A549 (cell line): ENCODE results near the gene RBM26. TPM values are rescaled to one million over a fixed set of nuclear protein-coding genes. Genes with fewer than 3 reads are reported as not detected.

Experiments used
- ATAC-seq, 2 experiments: fragments of 200-7000 bp in 1 of 2; fragments of >200 bp in 1 of 2; cut with Nextera tagmentation in 1 of 2; cut with Tn5 transposase in 1 of 2; 3 replicates each; pipeline versions ENCODE4 v1.8.0 to v1.9.1; 2018 to 2020; ENCODE audit warnings: mild to moderate bottlenecking in 1 of 2, moderate library complexity in 1 of 2
- CTCF ChIA-PET: fragments of 300-600 bp; sonication (Branson Sonifier 250); formaldehyde crosslinking; extraction: SDS; loops from one replicate; lab custom pipeline; 2021; ENCODE audit warnings: antibody characterized with exemption, inconsistent platforms; lab: Yijun Ruan, JAX
- POLR2A ChIA-PET: fragments of 350-600 bp; formaldehyde crosslinking; extraction: SDS; loops from one replicate; lab custom pipeline; 2021; ENCODE audit warnings: antibody characterized with exemption, inconsistent platforms; lab: Yijun Ruan, JAX
- DNase-seq, 2 experiments: peaks; one replicate each; pipeline versions ENCODE4 v3.0.0 to v3.0.0-alpha.2; 2011 to 2016; ENCODE audit warnings: low read depth in 1 of 2, low spot score in 1 of 2
- FAIRE-seq: peaks from 2 replicates; lab custom pipeline; 2011; peaks lifted over from hg19 to GRCh38; lab: Jason Lieb, UNC
- H3K27ac ChIP-seq, 2 experiments: fragments of >200 bp; sonication (Bioruptor Twin); formaldehyde crosslinking; 3 replicates each; pipeline ENCODE4 v1.5.1; 2016 to 2017
- H3K4me1 ChIP-seq: fragments of >200 bp; sonication (Bioruptor Twin); formaldehyde crosslinking; 3 replicates; pipeline ENCODE4 v1.6.1; 2016
- H3K4me2 ChIP-seq: fragments of >200 bp; sonication (Bioruptor Twin); formaldehyde crosslinking; 3 replicates; pipeline ENCODE4 v1.6.1; 2016
- H3K4me3 ChIP-seq: fragments of >200 bp; sonication (Bioruptor Twin); formaldehyde crosslinking; 3 replicates; pipeline ENCODE4 v1.5.1; 2016
- H3K9me3 ChIP-seq: fragments of >200 bp; sonication (Bioruptor Twin); formaldehyde crosslinking; 3 replicates; pipeline ENCODE4 v1.6.1; 2016
- BCL3 ChIP-seq: fragments of >200 bp; sonication (Bioruptor Twin); formaldehyde crosslinking; IDR thresholded peaks from 3 replicates; pipeline ENCODE4 v1.6.1; 2016
- CHD2 ChIP-seq: fragments of 150-350 bp; IDR thresholded peaks from 2 replicates; pipeline ENCODE4 v1.6.1; 2014; ENCODE audit warnings: low read length; ENCODE audit not compliant: partially characterized antibody
- E2F6 ChIP-seq: IDR thresholded peaks from 2 replicates; pipeline ENCODE4 v1.6.1; 2012; ENCODE audit warnings: low read depth, borderline replicate concordance
- ELK1 ChIP-seq: fragments of 150-350 bp; IDR thresholded peaks from 2 replicates; pipeline ENCODE4 v1.6.1; 2014; ENCODE audit warnings: low read depth, mild to moderate bottlenecking, low read length
- HOXB5 ChIP-seq: fragments of 250-450 bp; sonication (Bioruptor Pico); IDR thresholded peaks from 2 replicates; pipeline ENCODE4 v1.5.0; 2020; ENCODE audit warnings: mild to moderate bottlenecking, moderate library complexity
- JUNB ChIP-seq: fragments of >200 bp; sonication (Bioruptor Twin); formaldehyde crosslinking; IDR thresholded peaks from 2 replicates; pipeline ENCODE4 v1.6.1; 2016
- MAFK ChIP-seq: fragments of 450-650 bp; IDR thresholded peaks from 2 replicates; pipeline ENCODE4 v1.6.1; 2014; ENCODE audit not compliant: partially characterized antibody
- MAX ChIP-seq: IDR thresholded peaks from 2 replicates; pipeline ENCODE4 v1.6.1; 2012
- MAZ ChIP-seq: fragments of 150-350 bp; IDR thresholded peaks from 2 replicates; pipeline ENCODE4 v1.6.1; 2014; ENCODE audit warnings: antibody characterized with exemption, low read depth, low read length, borderline replicate concordance
- PHF8 ChIP-seq: fragments of 200-600 bp; sonication (generic); IDR thresholded peaks from 2 replicates; pipeline ENCODE4 v1.6.1; 2016; ENCODE audit warnings: low read depth, mild to moderate bottlenecking, antibody characterized with exemption, moderate library complexity, borderline replicate concordance
- POLR2AphosphoS2 ChIP-seq: conservative IDR thresholded peaks from 2 replicates; pipeline ENCODE4 v1.6.1; 2012; ENCODE audit warnings: low read length, improper control_type of control experiment, inconsistent platforms
- RNF2 ChIP-seq: fragments of 200-600 bp; sonication (generic); IDR thresholded peaks from 2 replicates; pipeline ENCODE4 v1.6.1; 2016; ENCODE audit warnings: low read depth, mild to moderate bottlenecking, antibody characterized with exemption, moderate library complexity, borderline replicate concordance
- TFCP2L1 ChIP-seq: fragments of 250-450 bp; sonication (Bioruptor Pico); IDR thresholded peaks from 2 replicates; pipeline ENCODE4 v1.5.0; 2021; ENCODE audit warnings: mild to moderate bottlenecking
- USF2 ChIP-seq: fragments of 450-650 bp; IDR thresholded peaks from 2 replicates; pipeline ENCODE4 v1.6.1; 2014; ENCODE audit warnings: antibody characterized with exemption
- ZSCAN20 ChIP-seq: fragments of 250-450 bp; sonication (Bioruptor Pico); IDR thresholded peaks from 2 replicates; pipeline ENCODE4 v1.8.0; 2022; ENCODE audit warnings: mild to moderate bottlenecking, moderate library complexity
- WGBS: methylation state at CpG from one replicate; pipeline ENCODE4 v1.1.6; 2017; ENCODE audit errors: missing lambda C conversion rate; 5-methylcytosine and 5-hydroxymethylcytosine counted together
- polyA plus RNA-seq, 4 experiments: library from polyadenylated mRNA; depleted of rRNA in 3 of 4; stranded (reverse); fragments of >200 nt; fragmentation: RNase III in 1 of 4; extraction: RNeasy Plus Mini Kit Qiagen cat#74134 plus additional on column Dnase treatment in 1 of 4; gene quantifications; 2 replicates in 3 of 4; 3 replicates in 1 of 4; pipeline ENCODE4 v1.2.3, GENCODE V29; 2011 to 2017

The RBM26 gene
- polyA plus RNA-seq, 2 of the 4 experiments (the other 2 are of a cell fraction), result 29.5 to 29.7 TPM

- Histone ChIP-seq H3K27ac (no peak overlapping the region), H3K4me2 (peak overlapping the region; percentile 96), H3K4me1 (peaks cover 41% of the 10 kb centered on the region), H3K9me3 (no peaks in the 10 kb centered on the region), H3K4me3 (peak overlapping the region; percentile 82; the same call in 1 of the 3 replicates)
- CTCF ChIA-PET, result no interaction called here
- no peak for TF ChIP-seq ELK1
- TF ChIP-seq MAX, result no peak
- TF ChIP-seq ZSCAN20 (CRISPR knock-in tag), result no peak
- no peak for TF ChIP-seq E2F6
- TF ChIP-seq JUNB, result no peak
- ATAC-seq, result no peak
- POLR2A ChIA-PET, result no interaction called here
- no peak for FAIRE-seq
- DNase-seq, result no peak
- 18% methylated on average over 4 of the region's 4 CpGs for WGBS
Measured at GRCh38 chr13:79403113-79403512, 2.9 kb downstream of the RBM26 start.

GRCh38 chr13:79402679-79403078, 3.4 kb downstream of the RBM26 start:
- no peak for DNase-seq
- WGBS, result 15% methylated on average over 2 of the region's 2 CpGs
- Histone ChIP-seq H3K4me1 (peaks cover 40% of the 10 kb centered on the region), H3K4me2 (peak overlapping the region; percentile 96), H3K27ac (peak overlapping the region; percentile 47 to 65; a peak in 5 of 6 replicates), H3K9me3 (no peaks in the 10 kb centered on the region), H3K4me3 (peak overlapping the region; percentile 19; the same call in 1 of the 3 replicates)
- ChIA-PET CTCF (no interaction called here), POLR2A (interaction anchor here (0.6 to 0.7 kb wide), 2 partner anchors 15 to 56 kb away, joined by 5 to 6 read pairs; no protein-coding TSS in a partner anchor)
- FAIRE-seq, result no peak
- no peak for TF ChIP-seq CHD2
- TF ChIP-seq POLR2AphosphoS2, result no peak
- TF ChIP-seq PHF8, result no peak
- no peak for TF ChIP-seq USF2
- no peak for TF ChIP-seq BCL3
- no peak for TF ChIP-seq HOXB5 (CRISPR knock-in tag)
- no peak for TF ChIP-seq RNF2
- no peak for TF ChIP-seq MAZ
- ATAC-seq, result no peak

- 34% methylated on average over 2 of the region's 2 CpGs for WGBS
- no peak for ATAC-seq
- Histone ChIP-seq H3K4me1 (peaks cover 35% of the 10 kb centered on the region), H3K4me2 (peak overlapping the region; percentile 96), H3K4me3 (peak overlapping the region; percentile 19; the same call in 1 of the 3 replicates), H3K27ac (peak overlapping the region; percentile 47 to 65; a peak in 5 of 6 replicates), H3K9me3 (peaks cover 1% of the 10 kb centered on the region; the same call in 1 of the 3 replicates)
- ChIA-PET CTCF (no interaction called here), POLR2A (interaction anchor here (0.6 to 0.7 kb wide), 3 partner anchors 14 to 79 kb away, joined by 4 to 6 read pairs (median 5); partner anchors contain the start of gene NDFIP2)
- TF ChIP-seq MAFK, result peak; percentile 63
- TF ChIP-seq TFCP2L1 (CRISPR knock-in tag), result no peak
- no peak for FAIRE-seq
- no peak for DNase-seq
Measured at GRCh38 chr13:79402074-79402635, 3.9 kb downstream of the RBM26 start.
